Fibroblast of lung (primary cell): ENCODE results near the gene AACS. TPM values are rescaled to one million over a fixed set of nuclear protein-coding genes. Genes with fewer than 3 reads are reported as not detected.

Experiments
- DNase-seq, 2 donors: peaks; one replicate each; pipeline versions ENCODE4 v3.0.0 to v3.0.0-alpha.2; 2010; ENCODE audit warnings: low read depth in 2 of 2
- H2AFZ ChIP-seq: 2 replicates; pipeline ENCODE4 v1.5.1; 2012; ENCODE audit warnings: low read length, control low read depth, inconsistent platforms
- H3K27ac ChIP-seq: 2 replicates; pipeline ENCODE4 v1.5.1; 2011; ENCODE audit warnings: low read length, control low read depth; ENCODE audit not compliant: insufficient read depth
- H3K27me3 ChIP-seq: 2 replicates; pipeline ENCODE4 v1.5.1; 2011; ENCODE audit warnings: mild to moderate bottlenecking, low read length; ENCODE audit not compliant: control insufficient read depth, insufficient read depth
- H3K36me3 ChIP-seq: 2 replicates; pipeline ENCODE4 v1.5.1; 2011; ENCODE audit warnings: low read length; ENCODE audit not compliant: control insufficient read depth, insufficient read depth
- H3K4me1 ChIP-seq: 2 replicates; pipeline ENCODE4 v1.5.1; 2011; ENCODE audit warnings: low read length; ENCODE audit not compliant: control insufficient read depth, insufficient read depth; ENCODE audit errors: extremely low read depth
- H3K4me2 ChIP-seq: 2 replicates; pipeline ENCODE4 v1.5.1; 2011; ENCODE audit warnings: low read length, control low read depth; ENCODE audit not compliant: insufficient read depth; ENCODE audit errors: extremely low read depth
- H3K4me3 ChIP-seq, 4 experiments: fragments of 200-600 bp in 1 of 4; sonication (generic) in 1 of 4; replicated peaks in 1 of 4; 2 replicates each; pipeline ENCODE4 v1.5.1; 2011 to 2016; ENCODE audit warnings: low read length in 4 of 4, low read depth in 3 of 4, mild to moderate bottlenecking in 3 of 4, control low read depth in 2 of 4, inconsistent platforms in 1 of 4, mixed read lengths in 1 of 4; ENCODE audit not compliant: insufficient read depth in 1 of 4; ENCODE audit errors: control extremely low read depth in 1 of 4
- H3K79me2 ChIP-seq: 2 replicates; pipeline ENCODE4 v1.5.1; 2012; ENCODE audit warnings: mild to moderate bottlenecking, low read length, inconsistent platforms; ENCODE audit not compliant: control insufficient read depth, insufficient read depth
- H3K9ac ChIP-seq: 2 replicates; pipeline ENCODE4 v1.5.1; 2011; ENCODE audit warnings: mild to moderate bottlenecking, low read length, control low read depth; ENCODE audit not compliant: insufficient read depth
- H3K9me3 ChIP-seq: 2 replicates; pipeline ENCODE4 v1.5.1; 2012; ENCODE audit warnings: low read depth, low read length; ENCODE audit not compliant: control insufficient read depth, insufficient read depth
- H4K20me1 ChIP-seq: 2 replicates; pipeline ENCODE4 v1.5.1; 2011; ENCODE audit warnings: low read length; ENCODE audit not compliant: control insufficient read depth, insufficient read depth; ENCODE audit errors: extremely low read depth
- EZH2 ChIP-seq: IDR thresholded peaks from 2 replicates; pipeline ENCODE4 v1.5.1; 2012; ENCODE audit warnings: low read length, control low read depth, mild to moderate bottlenecking; ENCODE audit errors: missing control alignments
- polyA plus RNA-seq, 2 donors: library from polyadenylated mRNA; depleted of rRNA in 1 of 2; stranded (reverse) in 1 of 2; unstranded in 1 of 2; fragments of >200 nt; gene quantifications; 2 replicates each; pipeline ENCODE4 v1.2.1, GENCODE V29; 2011 to 2012; ENCODE audit warnings: missing spikeins in 1 of 2
- total RNA-seq: library from RNA; depleted of rRNA; stranded (reverse); fragments of >200 nt; gene quantifications from 2 replicates; pipeline ENCODE4 v1.2.1, GENCODE V29; 2014
- TF ChIP-seq, protein P1 (sequence below), 2 donors: IDR thresholded peaks in 1 of 2; conservative IDR thresholded peaks in 1 of 2; 1 replicate in 1 of 2; 2 replicates in 1 of 2; pipeline ENCODE4 v1.5.1; 2011 to 2012; ENCODE audit warnings: low read length in 2 of 2, control low read depth in 1 of 2, inconsistent platforms in 1 of 2, low read depth in 1 of 2, mild to moderate bottlenecking in 1 of 2

Gene AACS
- total and polyA plus RNA-seq, 2 donors (not counting 1 experiment from before 2014, with no cell fraction given): 24.7 to 31.5 TPM

GRCh38 chr12:125129179-125129571 is 63.9 kb downstream of the AACS start:
- Histone ChIP-seq H2AFZ (no peak overlapping the region), H3K27ac (no peak overlapping the region), H3K4me2 (no peak overlapping the region), H3K79me2 (no peaks in the 10 kb centered on the region), H3K9ac (no peak overlapping the region), H3K4me3 (no peak overlapping the region), H3K36me3 (peaks cover 3% of the 10 kb centered on the region), H3K9me3 (no peaks in the 10 kb centered on the region), H4K20me1 (no peaks in the 10 kb centered on the region), H3K27me3 (no peaks in the 10 kb centered on the region), H3K4me1 (no peaks in the 10 kb centered on the region)
- no peak for DNase-seq
- no peak for TF ChIP-seq EZH2
- TF ChIP-seq, protein P1, sequence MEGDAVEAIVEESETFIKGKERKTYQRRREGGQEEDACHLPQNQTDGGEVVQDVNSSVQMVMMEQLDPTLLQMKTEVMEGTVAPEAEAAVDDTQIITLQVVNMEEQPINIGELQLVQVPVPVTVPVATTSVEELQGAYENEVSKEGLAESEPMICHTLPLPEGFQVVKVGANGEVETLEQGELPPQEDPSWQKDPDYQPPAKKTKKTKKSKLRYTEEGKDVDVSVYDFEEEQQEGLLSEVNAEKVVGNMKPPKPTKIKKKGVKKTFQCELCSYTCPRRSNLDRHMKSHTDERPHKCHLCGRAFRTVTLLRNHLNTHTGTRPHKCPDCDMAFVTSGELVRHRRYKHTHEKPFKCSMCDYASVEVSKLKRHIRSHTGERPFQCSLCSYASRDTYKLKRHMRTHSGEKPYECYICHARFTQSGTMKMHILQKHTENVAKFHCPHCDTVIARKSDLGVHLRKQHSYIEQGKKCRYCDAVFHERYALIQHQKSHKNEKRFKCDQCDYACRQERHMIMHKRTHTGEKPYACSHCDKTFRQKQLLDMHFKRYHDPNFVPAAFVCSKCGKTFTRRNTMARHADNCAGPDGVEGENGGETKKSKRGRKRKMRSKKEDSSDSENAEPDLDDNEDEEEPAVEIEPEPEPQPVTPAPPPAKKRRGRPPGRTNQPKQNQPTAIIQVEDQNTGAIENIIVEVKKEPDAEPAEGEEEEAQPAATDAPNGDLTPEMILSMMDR (conservative IDR thresholded peaks at IDR 0.05 in 1 of 2, IDR thresholded peaks at IDR 0.05 in 1 of 2; ENCODE audit: low read depth in 1 of 2, low read length in 2 of 2): no peak

GRCh38 chr12:125129591-125130255 is 64.5 kb downstream of the AACS start:
- H3K4me3 ChIP-seq: no peak overlapping the region
- H3K36me3 ChIP-seq: peaks cover 3% of the 10 kb centered on the region
- H3K27me3 ChIP-seq: no peaks in the 10 kb centered on the region
- H2AFZ ChIP-seq: no peak overlapping the region
- no peak overlapping the region for H3K27ac ChIP-seq
- no peaks in the 10 kb centered on the region for H3K4me1 ChIP-seq
- H3K4me2 ChIP-seq: no peak overlapping the region
- H3K79me2 ChIP-seq: no peaks in the 10 kb centered on the region
- H4K20me1 ChIP-seq: no peaks in the 10 kb centered on the region
- DNase-seq: no peak
- H3K9me3 ChIP-seq: no peaks in the 10 kb centered on the region
- TF ChIP-seq EZH2: no peak
- TF ChIP-seq, protein P1 (conservative IDR thresholded peaks at IDR 0.05 in 1 of 2, IDR thresholded peaks at IDR 0.05 in 1 of 2; ENCODE audit: low read depth in 1 of 2, low read length in 2 of 2): no peak
- H3K9ac ChIP-seq: no peak overlapping the region

GRCh38 chr12:125131958-125132357 is 66.7 kb downstream of the AACS start:
- no peak overlapping the region for H2AFZ ChIP-seq
- no peaks in the 10 kb centered on the region for H3K4me1 ChIP-seq
- no peaks in the 10 kb centered on the region for H3K9me3 ChIP-seq
- H3K9ac ChIP-seq: no peak overlapping the region
- TF ChIP-seq EZH2: no peak
- TF ChIP-seq, protein P1 (conservative IDR thresholded peaks at IDR 0.05 in 1 of 2, IDR thresholded peaks at IDR 0.05 in 1 of 2; ENCODE audit: low read depth in 1 of 2, low read length in 2 of 2): no peak
- no peak for DNase-seq
- peaks cover 7% of the 10 kb centered on the region for H3K36me3 ChIP-seq
- no peaks in the 10 kb centered on the region for H3K27me3 ChIP-seq
- H3K27ac ChIP-seq: no peak overlapping the region
- no peak overlapping the region for H3K4me2 ChIP-seq
- H4K20me1 ChIP-seq: no peaks in the 10 kb centered on the region
- H3K4me3 ChIP-seq: no peak overlapping the region
- H3K79me2 ChIP-seq: no peaks in the 10 kb centered on the region
